ENCODE data around the gene PFKFB2.

DNA sequence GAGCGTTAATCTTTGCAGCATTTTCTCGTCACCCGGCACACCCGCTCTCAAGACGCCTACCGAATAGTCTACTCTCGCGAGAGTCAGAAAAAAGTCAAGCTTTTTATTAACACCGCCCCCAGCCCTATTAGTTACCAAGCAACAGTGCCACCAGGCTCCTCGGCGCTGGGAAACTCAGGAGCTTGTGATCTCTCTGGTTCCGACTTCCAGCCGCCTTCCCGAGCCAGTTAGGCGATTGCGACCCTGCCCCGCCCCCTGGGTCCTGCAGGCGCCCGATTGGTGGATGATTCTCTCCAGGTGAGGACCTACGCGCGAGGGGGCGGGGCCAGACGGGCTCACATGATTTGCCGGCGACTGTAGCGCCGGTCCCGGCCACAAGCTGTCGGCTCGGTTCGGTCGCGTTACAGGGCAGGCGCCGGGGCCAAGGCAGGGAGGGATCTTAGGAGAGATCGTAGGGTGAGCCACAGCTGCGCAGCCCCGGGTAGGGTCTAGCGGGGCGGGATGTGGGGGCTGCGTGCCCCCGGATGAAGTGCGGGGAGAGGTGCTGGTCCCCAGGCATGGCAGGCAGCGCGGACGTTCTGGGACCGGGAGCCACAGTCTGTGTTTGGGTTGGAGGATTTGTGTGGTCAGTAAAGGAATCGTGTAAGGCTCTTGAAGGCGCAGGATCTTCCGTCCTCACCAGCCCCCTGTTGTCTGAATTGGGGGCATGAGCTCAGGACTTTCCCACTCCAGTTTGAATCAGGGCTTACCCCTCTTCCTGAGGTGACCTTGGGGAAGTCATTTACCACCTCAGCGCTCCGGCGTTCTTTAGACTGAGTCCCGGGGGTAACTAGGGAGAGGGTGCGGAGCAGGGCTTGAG lies at the start of gene PFKFB2:
- TF ChIP-seq, protein P1, sequence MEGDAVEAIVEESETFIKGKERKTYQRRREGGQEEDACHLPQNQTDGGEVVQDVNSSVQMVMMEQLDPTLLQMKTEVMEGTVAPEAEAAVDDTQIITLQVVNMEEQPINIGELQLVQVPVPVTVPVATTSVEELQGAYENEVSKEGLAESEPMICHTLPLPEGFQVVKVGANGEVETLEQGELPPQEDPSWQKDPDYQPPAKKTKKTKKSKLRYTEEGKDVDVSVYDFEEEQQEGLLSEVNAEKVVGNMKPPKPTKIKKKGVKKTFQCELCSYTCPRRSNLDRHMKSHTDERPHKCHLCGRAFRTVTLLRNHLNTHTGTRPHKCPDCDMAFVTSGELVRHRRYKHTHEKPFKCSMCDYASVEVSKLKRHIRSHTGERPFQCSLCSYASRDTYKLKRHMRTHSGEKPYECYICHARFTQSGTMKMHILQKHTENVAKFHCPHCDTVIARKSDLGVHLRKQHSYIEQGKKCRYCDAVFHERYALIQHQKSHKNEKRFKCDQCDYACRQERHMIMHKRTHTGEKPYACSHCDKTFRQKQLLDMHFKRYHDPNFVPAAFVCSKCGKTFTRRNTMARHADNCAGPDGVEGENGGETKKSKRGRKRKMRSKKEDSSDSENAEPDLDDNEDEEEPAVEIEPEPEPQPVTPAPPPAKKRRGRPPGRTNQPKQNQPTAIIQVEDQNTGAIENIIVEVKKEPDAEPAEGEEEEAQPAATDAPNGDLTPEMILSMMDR (IDR thresholded peaks at IDR 0.05; ENCODE audit: low read depth, low read length): no peak
- no peak for TF ChIP-seq EZH2phosphoT487 (IDR thresholded peaks at IDR 0.05; ENCODE audit: low read depth)

All from OCI-LY3 (cell line).